ENCODE measurements around the gene PPP2R5A.

Gene PPP2R5A

GRCh38 chr1:212377644-212378043 is 92.4 kb downstream of the PPP2R5A start:
- no peak for TF ChIP-seq REST (IDR thresholded peaks at IDR 0.05; ENCODE audit: low read depth)

- TF ChIP-seq YY1 (IDR thresholded peaks at IDR 0.05; ENCODE audit: low read depth) (no peak), RAD21 (IDR thresholded peaks at IDR 0.05; ENCODE audit: low read depth) (no peak)
Measured at GRCh38 chr1:212379366-212379765, 94.2 kb downstream of the PPP2R5A start.

GRCh38 chr1:212381397-212382035 is 96.3 kb downstream of the PPP2R5A start:
- TF ChIP-seq FOXM1 (IDR thresholded peaks at IDR 0.05; ENCODE audit: borderline replicate concordance, low read depth), result no peak
- no peak for TF ChIP-seq TCF12 (IDR thresholded peaks at IDR 0.05; ENCODE audit: low read depth)
- TF ChIP-seq TAF1 (IDR thresholded peaks at IDR 0.05; ENCODE audit: low read depth), result no peak
- TF ChIP-seq REST (IDR thresholded peaks at IDR 0.05; ENCODE audit: low read depth), result no peak
- TF ChIP-seq NFIC (IDR thresholded peaks at IDR 0.05), result no peak
- TF ChIP-seq TEAD4 (IDR thresholded peaks at IDR 0.05), result no peak
- TF ChIP-seq USF1 (IDR thresholded peaks at IDR 0.05), result no peak
- TF ChIP-seq CREB1 (IDR thresholded peaks at IDR 0.05; ENCODE audit: low read depth), result no peak
- no peak for TF ChIP-seq CEBPB (IDR thresholded peaks at IDR 0.05)
- no peak for TF ChIP-seq ZBTB7A (IDR thresholded peaks at IDR 0.05; ENCODE audit: low read depth)
- TF ChIP-seq EGR1 (IDR thresholded peaks at IDR 0.05), result no peak
- no peak for TF ChIP-seq RAD21 (IDR thresholded peaks at IDR 0.05; ENCODE audit: low read depth)
- TF ChIP-seq EP300 (IDR thresholded peaks at IDR 0.05; ENCODE audit: borderline replicate concordance), result no peak
- no peak for TF ChIP-seq YY1 (IDR thresholded peaks at IDR 0.05; ENCODE audit: low read depth)
- no peak for TF ChIP-seq MAX (IDR thresholded peaks at IDR 0.05)

- TF ChIP-seq CEBPB (IDR thresholded peaks at IDR 0.05) (no peak), NFIC (IDR thresholded peaks at IDR 0.05) (no peak), TCF12 (IDR thresholded peaks at IDR 0.05; ENCODE audit: low read depth) (no peak), EP300 (IDR thresholded peaks at IDR 0.05; ENCODE audit: borderline replicate concordance) (no peak), USF1 (IDR thresholded peaks at IDR 0.05) (no peak), RAD21 (IDR thresholded peaks at IDR 0.05; ENCODE audit: low read depth) (no peak), REST (IDR thresholded peaks at IDR 0.05; ENCODE audit: low read depth) (no peak), ZBTB7A (IDR thresholded peaks at IDR 0.05; ENCODE audit: low read depth) (no peak)
Measured at GRCh38 chr1:212386029-212386428, 100.8 kb downstream of the PPP2R5A start.

GRCh38 chr1:212388985-212389716 is 103.9 kb downstream of the PPP2R5A start:
- TF ChIP-seq ZBTB7A (IDR thresholded peaks at IDR 0.05; ENCODE audit: low read depth), result no peak
- TF ChIP-seq MAX (IDR thresholded peaks at IDR 0.05), result no peak
- TF ChIP-seq NFIC (IDR thresholded peaks at IDR 0.05), result no peak
- TF ChIP-seq USF1 (IDR thresholded peaks at IDR 0.05), result no peak
- no peak for TF ChIP-seq TCF12 (IDR thresholded peaks at IDR 0.05; ENCODE audit: low read depth)
- TF ChIP-seq RAD21 (IDR thresholded peaks at IDR 0.05; ENCODE audit: low read depth), result no peak
- no peak for TF ChIP-seq CREB1 (IDR thresholded peaks at IDR 0.05; ENCODE audit: low read depth)
- no peak for TF ChIP-seq FOXM1 (IDR thresholded peaks at IDR 0.05; ENCODE audit: borderline replicate concordance, low read depth)
- TF ChIP-seq TAF1 (IDR thresholded peaks at IDR 0.05; ENCODE audit: low read depth), result no peak
- no peak for TF ChIP-seq REST (IDR thresholded peaks at IDR 0.05; ENCODE audit: low read depth)
- TF ChIP-seq EP300 (IDR thresholded peaks at IDR 0.05; ENCODE audit: borderline replicate concordance), result no peak
- no peak for TF ChIP-seq YY1 (IDR thresholded peaks at IDR 0.05; ENCODE audit: low read depth)
- no peak for TF ChIP-seq CEBPB (IDR thresholded peaks at IDR 0.05)
- TF ChIP-seq EGR1 (IDR thresholded peaks at IDR 0.05), result no peak
- TF ChIP-seq TEAD4 (IDR thresholded peaks at IDR 0.05), result no peak
